SK-N-SH treated with all-trans-retinoic acid at 6 μM for 48 hours (cell line): Measurements from ENCODE around the gene EIF4H.

ENCODE experiments used
- ARNTL ChIP-seq: fragments of 450-650 bp; formaldehyde crosslinking; IDR thresholded peaks from 2 replicates; pipeline ENCODE4 v1.5.0; 2020; ENCODE audit warnings: low read depth, mild to moderate bottlenecking, moderate library complexity, borderline replicate concordance
- ISL1 ChIP-seq: fragments of 250-450 bp; sonication (Bioruptor Pico); IDR thresholded peaks from 2 replicates; pipeline ENCODE4 v2.1.2; 2022; ENCODE audit warnings: mild to moderate bottlenecking, moderate library complexity
- PATZ1 ChIP-seq: fragments of 250-450 bp; sonication (Bioruptor Pico); IDR thresholded peaks from 2 replicates; pipeline ENCODE4 v1.8.0; 2020; ENCODE audit warnings: mild to moderate bottlenecking, moderate library complexity, borderline replicate concordance
- POU6F1 ChIP-seq: fragments of 250-450 bp; sonication (Bioruptor Pico); IDR thresholded peaks from 2 replicates; pipeline ENCODE4 v1.8.0; 2021; ENCODE audit warnings: low read depth, mild to moderate bottlenecking, moderate library complexity, borderline replicate concordance
- RARB ChIP-seq: fragments of 250-450 bp; sonication (Bioruptor Pico); IDR thresholded peaks from 2 replicates; pipeline ENCODE4 v1.8.0; 2021; ENCODE audit warnings: mild to moderate bottlenecking, moderate library complexity
- TCF4 ChIP-seq: fragments of 250-450 bp; sonication (Bioruptor Pico); IDR thresholded peaks from 2 replicates; pipeline ENCODE4 v1.8.0; 2021; ENCODE audit warnings: mild to moderate bottlenecking, moderate library complexity, borderline replicate concordance
- TOX ChIP-seq: fragments of 250-450 bp; sonication (Bioruptor Pico); IDR thresholded peaks from 2 replicates; pipeline ENCODE4 v1.8.0; 2021; ENCODE audit warnings: mild to moderate bottlenecking, moderate library complexity, borderline replicate concordance
- ZC3H10 ChIP-seq: fragments of 250-450 bp; sonication (Bioruptor Pico); IDR thresholded peaks from 2 replicates; pipeline ENCODE4 v1.5.1; 2021; ENCODE audit warnings: mild to moderate bottlenecking, moderate library complexity
- ZNF565 ChIP-seq: fragments of 450-650 bp; formaldehyde crosslinking; conservative IDR thresholded peaks from 2 replicates; pipeline ENCODE4 v1.5.0; 2020; ENCODE audit warnings: low read depth, mild to moderate bottlenecking, moderate library complexity
- ZNF70 ChIP-seq: fragments of 450-650 bp; formaldehyde crosslinking; IDR thresholded peaks from 2 replicates; pipeline ENCODE4 v1.5.0; 2020; ENCODE audit warnings: mild to moderate bottlenecking, moderate library complexity
- ZNF8 ChIP-seq: fragments of 450-650 bp; formaldehyde crosslinking; IDR thresholded peaks from 2 replicates; pipeline ENCODE4 v1.5.0; 2020; ENCODE audit warnings: mild to moderate bottlenecking, moderate library complexity

GRCh38 chr7:74183142-74183541, 9.0 kb downstream of the EIF4H start:
- TF ChIP-seq TOX (CRISPR knock-in tag) = no peak
- no peak for TF ChIP-seq PATZ1
- TF ChIP-seq ISL1 (CRISPR knock-in tag) = no peak
- no peak for TF ChIP-seq TCF4 (CRISPR knock-in tag)
- no peak for TF ChIP-seq ZC3H10 (CRISPR knock-in tag)
- no peak for TF ChIP-seq ZNF70 (CRISPR knock-in tag)
- TF ChIP-seq ARNTL = no peak
- TF ChIP-seq POU6F1 = no peak
- no peak for TF ChIP-seq RARB (CRISPR knock-in tag)
- no peak for TF ChIP-seq ZNF565 (CRISPR knock-in tag)
- TF ChIP-seq ZNF8 (CRISPR knock-in tag) = no peak
